GM12873 (cell line): Measurements from ENCODE around the gene APBA2.

Experiments used
- CTCF ChIP-seq: IDR thresholded peaks from 2 replicates; pipeline ENCODE4 v1.5.1; 2012; ENCODE audit warnings: low read depth, mild to moderate bottlenecking, moderate library complexity, low read length, control low read depth; ENCODE audit not compliant: insufficient read depth; ENCODE audit errors: missing control alignments

APBA2 gene

DNA sequence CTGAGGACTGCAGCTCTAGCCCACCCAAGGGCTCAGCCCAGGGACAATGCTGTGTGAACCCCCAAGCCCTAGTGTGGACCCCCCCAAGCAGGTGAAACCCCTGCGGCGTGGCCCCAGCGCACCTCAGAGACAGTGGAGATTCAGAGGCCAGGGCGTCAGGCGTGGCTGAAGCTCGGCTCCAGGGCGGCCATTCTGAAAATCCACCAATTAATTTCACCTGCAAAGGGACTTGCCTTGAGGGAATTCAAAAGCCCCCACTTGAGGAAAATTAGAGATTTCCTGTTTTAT lies 235.5 kb downstream of the APBA2 start:
- TF ChIP-seq CTCF: no peak

- TF ChIP-seq CTCF: no peak
Measured at GRCh38 chr15:29121907-29122306, 236.1 kb downstream of the APBA2 start.

DNA sequence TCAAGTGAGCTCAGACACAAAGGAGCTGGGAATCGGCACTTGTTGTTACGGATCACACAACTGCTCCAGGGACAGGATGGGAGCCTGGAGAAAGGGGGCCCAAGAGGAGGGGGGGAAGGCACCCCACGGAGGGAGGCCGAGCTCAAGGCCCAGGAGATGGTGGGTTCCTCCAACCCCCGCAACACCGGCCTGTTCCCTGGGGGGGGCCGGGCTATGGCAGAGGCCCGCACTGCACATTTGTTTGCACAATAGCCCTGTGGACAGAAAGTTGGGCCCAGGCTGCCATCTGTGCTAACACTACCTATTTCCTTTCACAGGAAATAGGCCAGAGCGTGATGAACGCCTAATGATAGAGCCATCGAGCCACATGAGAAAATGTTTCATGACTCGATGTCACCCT lies 236.7 kb downstream of the APBA2 start:
- TF ChIP-seq CTCF: no peak

DNA sequence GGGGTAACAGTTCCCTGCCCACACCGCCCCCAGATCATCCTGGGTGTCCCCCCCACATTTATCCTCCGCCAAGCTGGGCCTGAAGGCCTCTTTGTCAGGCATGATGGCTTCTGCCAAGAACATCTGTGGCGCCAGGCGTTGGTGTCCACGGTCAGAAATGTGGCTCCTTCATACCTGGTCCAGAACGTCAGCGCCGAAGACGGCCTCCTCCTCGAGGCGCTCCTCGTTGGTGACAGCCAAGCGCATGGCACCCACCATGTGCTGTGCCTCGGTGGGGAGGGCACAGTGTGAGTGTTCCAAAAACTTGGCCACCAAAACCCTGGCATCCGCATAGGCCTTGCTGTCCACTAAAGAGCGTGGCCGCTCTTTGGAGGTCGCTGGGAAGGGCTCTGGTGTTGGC lies 237.4 kb downstream of the APBA2 start:
- TF ChIP-seq CTCF: no peak

DNA sequence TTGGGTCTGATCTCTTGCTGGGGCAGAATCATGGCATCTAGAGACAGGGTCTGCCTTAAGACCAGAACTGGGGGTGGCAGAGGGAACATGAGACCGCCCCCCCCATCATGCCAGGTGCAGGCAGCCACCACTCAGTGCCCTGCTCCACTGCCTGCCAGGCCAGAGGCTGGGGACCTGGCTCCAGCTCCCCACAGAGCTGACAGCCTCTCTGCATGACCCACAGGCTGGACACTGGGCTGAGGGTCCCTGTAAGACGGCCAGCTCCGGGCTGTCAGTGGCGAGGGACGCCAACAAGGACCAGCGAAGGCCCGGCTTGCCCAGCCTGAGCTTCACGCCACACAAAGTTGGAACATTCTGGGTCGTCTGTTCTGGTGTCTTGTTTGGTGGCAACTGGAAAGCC lies 238.2 kb downstream of the APBA2 start:
- no peak for TF ChIP-seq CTCF

DNA sequence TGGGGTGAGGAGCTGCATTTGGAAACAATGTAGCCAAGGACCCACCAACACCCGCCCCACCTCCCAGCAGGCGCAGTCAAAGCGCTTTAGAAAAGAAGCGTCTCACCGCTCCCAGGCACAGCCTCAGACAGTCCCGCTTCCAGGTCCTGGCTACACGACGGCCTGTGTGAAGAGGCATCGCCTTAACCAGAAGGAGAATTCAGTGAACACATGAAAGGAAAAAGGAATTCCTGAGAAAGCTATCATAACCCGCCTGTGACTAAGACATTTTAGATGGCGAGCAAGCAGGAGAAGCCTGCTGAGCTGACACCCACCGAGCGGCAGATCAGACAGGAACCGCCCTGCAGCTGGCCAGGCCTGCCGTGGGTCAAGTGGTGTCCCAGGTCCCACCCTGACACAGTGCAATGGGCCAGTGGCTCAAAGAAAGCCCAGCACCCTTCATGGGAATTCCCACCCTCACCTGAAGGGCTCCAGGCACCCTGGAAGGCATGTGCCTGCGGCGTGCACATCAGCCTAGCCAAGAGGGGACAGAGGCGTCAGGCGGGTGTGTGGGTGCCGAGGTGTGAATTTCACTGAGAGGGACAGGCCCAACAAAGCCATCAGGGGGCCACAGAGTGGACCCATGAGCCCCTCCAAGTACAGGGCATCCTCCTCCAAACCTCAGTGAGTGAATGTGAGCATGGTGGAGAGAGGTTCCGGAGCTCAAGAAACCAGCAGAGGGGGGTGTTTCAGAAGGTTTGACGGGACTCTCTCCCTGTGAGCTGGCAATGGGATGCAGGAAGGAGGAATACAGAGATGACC lies 239.0 kb downstream of the APBA2 start:
- TF ChIP-seq CTCF: no peak

GRCh38 chr15:29125382-29126207 lies 239.8 kb downstream of the APBA2 start:
- TF ChIP-seq CTCF: no peak
